HG03139 (cell line): ENCODE data around the gene DENND4A.
A peak's percentile ranks its signal among the peaks of the same experiment; 100 is the strongest.

Source experiments
- ATAC-seq: cut with Tn5 transposase; IDR thresholded peaks from one replicate; pipeline ENCODE4 v1.9.1; 2021; ENCODE audit not compliant: unreplicated experiment

DENND4A gene

DNA sequence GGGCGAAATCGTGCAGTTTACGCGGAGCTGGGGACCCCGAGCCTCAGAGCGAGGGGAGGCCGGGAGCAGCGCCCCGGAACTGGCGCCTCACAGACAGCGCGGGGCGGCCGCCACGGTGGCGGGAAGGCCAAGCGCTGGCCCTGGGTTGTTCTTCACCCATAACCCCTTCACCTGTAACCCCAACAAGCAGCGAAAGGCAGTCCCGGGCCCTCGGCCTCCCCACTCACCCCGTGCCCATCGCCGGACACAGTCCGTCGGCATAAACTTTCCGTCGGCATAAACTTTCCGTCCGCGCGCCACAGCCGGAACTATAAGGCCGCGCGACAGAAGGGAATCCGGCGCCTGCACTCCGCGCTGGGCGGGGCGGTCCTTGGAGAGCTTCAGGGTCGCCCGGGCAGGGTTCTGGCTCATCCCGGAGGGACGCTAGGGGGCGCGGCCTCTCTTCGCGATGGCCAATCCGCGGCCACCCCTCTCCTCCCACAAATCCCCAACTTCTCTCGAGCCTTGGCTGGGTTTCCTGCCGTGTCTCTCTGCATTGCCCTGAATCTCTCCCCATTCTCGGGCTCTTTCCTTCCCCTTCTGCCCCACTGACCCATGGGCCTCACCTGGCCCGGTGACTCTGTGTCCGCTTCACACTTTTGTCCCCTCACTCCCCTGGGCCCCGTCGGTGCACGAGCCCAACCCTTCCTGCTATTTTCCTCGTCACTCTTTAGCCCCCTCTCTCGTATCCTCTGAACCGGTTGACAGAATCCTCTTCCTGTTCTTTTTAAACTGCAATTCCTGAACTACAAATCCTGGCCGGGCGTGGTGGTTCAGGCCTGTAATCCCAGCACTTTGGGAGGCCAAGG lies 181.0 kb downstream of the DENND4A start, which contains the start of gene INTS14:
TSS of gene INTS14 (minus strand) at position 261 of the 848 bp plus-strand sequence. CDS start 3,751 bp downstream, outside the sequence.
- ATAC-seq = peak; percentile 94
